GM18507 (cell line): ENCODE measurements around the gene SMIM1.
"Not testable (repeated sequence)": the region's sequence is repeated elsewhere in the genome, so short reads cannot be mapped to it uniquely, and the experiment has no call there.

Source experiments
- DNase-seq: peaks from one replicate; pipeline ENCODE4 v3.0.0; 2011; ENCODE audit warnings: low read depth; ENCODE audit not compliant: insufficient read length; ENCODE audit errors: extremely low spot score
- FAIRE-seq: peaks from 2 replicates; lab custom pipeline; 2011; peaks lifted over from hg19 to GRCh38; lab: Jason Lieb, UNC

SMIM1 gene

DNA sequence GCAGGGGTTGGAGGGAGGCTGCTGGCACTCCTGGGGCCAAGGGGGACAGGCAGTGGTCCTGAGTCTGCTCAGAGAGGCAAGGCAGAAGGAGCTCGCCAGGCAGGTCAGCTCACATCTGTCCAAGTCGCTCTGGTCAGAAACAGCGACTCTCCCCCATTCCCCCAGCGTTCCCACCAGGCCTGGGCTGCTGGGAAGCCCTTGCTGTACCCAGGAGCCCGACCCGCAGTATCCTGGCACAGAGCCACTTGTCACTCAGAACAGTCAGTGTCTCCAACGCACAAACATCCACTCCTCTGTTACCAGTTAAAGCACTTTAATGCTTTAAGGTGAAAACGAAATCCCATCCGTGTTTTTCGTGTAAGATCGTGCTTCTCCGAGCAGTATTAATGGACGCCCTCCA is 36.9 kb upstream of the SMIM1 start:
- no peak for FAIRE-seq

GRCh38 chr1:3736131-3736561 is 36.4 kb upstream of the SMIM1 start:
- FAIRE-seq = no peak
- DNase-seq = no peak

More for the DNA sequence above, 36.9 kb upstream of the SMIM1 start:
- DNase-seq = no peak

DNA sequence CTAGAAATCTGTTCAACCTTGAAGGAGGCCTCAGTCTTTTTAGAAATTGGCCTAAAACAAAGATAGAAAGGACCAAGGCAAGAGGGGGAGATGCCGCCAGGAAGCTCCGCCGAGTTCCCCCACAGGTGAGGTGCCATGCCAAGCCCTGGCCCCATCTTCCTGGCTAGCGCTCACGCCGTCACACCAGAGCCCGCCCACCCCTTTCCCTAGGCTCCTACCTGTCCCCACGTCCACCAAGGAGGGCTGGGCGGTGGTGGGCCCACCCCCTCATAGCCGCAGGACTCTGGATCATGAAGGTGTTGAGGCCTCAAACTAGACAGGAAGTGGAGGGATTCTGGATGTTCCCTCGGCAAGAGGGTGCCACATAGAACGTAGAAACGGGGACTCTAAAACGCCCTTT is 35.8 kb upstream of the SMIM1 start:
- no peak for DNase-seq
- no peak for FAIRE-seq

- DNase-seq = no peak
- FAIRE-seq = no peak
These were observed 33.6 kb upstream of the SMIM1 start for GRCh38 chr1:3738943-3739342.

DNA sequence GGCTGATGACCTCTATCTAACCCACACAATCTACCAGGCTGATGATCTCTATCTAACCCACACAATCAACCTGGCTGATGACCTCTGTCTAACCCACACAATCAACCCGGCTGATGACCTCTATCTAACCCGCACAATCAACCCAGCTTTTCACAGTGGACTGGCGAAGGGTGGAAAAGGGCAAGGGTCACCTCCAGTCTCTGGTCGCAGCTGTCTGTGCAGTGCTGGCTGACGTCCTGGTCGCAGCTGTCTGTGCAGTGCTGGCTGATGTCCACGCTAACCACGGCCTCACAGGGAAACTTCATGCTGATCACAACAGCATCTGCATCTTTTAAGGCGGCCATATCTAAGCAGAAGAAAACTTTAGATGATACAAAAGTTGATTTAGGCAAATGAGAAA is 32.5 kb upstream of the SMIM1 start:
- no peak for DNase-seq
- no peak for FAIRE-seq

DNA sequence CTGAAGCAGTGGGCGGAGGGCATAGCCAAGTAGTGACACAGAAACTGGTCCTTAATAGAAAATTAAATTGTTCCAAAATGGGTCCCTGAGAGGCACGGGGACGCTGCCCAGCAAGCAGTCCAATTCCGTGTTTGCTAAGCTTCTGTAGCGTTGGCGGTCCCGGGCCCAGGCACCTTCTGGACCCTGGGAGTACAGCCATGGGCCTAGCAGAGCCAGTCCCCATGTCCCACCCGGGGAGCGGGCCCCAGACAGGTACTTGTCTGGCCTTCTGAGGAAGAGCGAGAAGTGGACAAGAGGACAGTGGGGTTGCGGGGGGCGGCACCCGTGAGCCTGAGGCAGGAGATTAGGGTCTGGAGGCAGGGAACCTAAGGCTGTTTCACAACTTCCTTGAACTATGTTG is 31.8 kb upstream of the SMIM1 start:
- FAIRE-seq = no peak
- DNase-seq = no peak

DNA sequence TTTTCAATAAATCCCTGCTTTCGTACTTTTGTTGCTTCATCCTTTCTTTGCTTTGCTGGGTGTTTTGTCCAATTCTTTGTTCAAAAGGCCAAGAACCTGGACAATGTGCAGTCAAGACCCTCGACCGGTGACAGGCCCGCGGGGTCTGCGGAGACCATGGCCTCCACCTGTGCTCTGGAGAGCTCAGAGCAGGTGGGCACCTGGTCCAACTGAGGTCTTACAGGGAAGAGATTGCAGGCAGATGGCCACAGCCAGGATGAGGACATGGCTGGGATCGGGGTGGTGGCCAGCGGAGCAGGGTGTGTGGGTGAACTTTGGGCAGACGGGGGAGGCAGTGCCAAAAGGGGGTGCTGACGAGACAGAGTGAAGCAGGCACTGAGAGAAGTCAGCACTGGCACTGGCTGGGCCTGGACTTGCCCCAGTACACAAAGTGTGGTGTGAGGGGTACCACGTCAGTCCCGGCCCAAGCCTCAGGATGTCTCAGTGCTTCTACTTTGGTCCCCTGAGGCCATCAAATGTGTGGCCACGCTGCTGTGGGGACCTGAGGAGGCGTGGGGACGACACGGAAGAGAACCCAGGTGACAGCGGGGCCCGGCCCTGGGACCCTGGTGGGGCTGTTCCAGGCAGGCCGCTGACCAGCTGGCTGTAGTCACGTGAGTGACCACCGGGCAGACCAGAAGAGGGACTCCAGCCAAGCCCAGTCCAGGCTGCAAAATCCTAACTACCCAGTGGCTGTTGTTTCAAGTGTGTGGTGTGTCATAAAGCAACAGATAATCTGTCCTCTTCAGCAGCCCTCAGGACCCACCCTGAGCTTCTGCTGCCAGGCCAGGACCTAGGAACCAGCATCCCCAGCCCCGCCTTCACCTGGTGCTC is 30.7 kb upstream of the SMIM1 start:
- FAIRE-seq (no peak), DNase-seq (no peak)

- FAIRE-seq (no peak), DNase-seq (no peak)
These were observed 29.9 kb upstream of the SMIM1 start for GRCh38 chr1:3742439-3743298.

GRCh38 chr1:3743421-3743820 is 29.1 kb upstream of the SMIM1 start:
- no peak for DNase-seq
- FAIRE-seq = no peak

GRCh38 chr1:3743826-3744225 is 28.7 kb upstream of the SMIM1 start:
- DNase-seq = no peak
- no peak for FAIRE-seq

- no peak for FAIRE-seq
These were observed 27.9 kb upstream of the SMIM1 start for GRCh38 chr1:3744646-3745045.

DNA sequence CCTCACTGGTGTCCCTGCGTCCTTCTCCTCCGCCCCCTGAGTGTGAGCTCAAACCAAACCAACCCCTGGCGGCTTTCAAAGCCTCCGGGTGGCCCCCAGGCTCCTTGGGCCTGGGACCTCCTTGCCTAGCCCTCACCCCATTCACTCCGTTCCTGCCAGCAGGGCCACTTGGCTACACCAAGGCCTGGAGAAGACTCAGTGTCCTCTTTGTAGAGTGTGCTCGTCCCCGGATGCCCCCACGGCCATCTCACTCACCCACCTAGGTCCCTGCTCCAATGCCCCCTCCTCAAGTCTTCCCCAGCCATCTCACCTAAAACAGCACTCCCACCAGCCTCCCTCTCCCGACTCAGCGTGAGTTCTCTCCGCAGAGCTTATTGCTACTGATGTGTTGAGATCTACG is 27.5 kb upstream of the SMIM1 start:
- DNase-seq (no peak), FAIRE-seq (no peak)

More at GRCh38 chr1:3744646-3745045, 27.9 kb upstream of the SMIM1 start:
- no peak for DNase-seq

DNA sequence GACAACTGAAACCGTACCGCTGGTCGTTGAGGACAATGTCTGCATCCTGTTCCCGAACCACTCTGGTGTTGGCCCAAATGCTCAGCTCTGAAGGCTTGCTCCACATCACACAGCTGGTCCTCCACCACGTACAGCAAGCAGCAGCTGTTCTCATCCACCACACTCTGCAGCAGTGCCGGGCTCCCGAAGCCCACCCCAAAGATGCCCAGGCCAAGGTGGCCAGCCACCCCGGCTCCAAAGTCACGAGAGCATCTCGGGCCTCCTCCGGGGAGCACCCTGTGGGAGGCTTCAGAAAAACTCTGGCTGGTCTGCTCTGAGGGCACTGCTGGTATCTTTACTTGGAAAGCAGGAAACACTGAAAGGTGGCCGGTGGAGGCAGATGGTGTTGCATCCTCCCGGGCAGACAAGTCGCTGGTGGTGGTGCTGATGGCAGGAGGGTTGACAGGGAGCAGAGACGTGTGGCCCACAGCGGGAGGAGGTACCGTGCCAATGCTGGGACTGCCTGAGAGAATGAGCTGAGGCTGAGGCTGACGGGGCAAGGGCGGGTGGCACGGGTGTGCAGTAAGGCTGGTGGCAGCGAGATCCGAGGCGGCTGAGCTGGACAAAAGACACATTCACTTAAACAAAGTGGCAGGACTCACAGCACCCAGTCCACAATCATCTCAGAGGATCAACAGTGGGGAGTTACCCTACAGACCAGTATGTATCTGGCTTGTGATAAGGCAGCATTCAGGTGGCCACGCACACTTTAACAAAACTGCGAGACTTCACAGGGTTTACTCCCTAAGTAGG is 26.8 kb upstream of the SMIM1 start:
- no peak for FAIRE-seq
- DNase-seq = no peak

DNA sequence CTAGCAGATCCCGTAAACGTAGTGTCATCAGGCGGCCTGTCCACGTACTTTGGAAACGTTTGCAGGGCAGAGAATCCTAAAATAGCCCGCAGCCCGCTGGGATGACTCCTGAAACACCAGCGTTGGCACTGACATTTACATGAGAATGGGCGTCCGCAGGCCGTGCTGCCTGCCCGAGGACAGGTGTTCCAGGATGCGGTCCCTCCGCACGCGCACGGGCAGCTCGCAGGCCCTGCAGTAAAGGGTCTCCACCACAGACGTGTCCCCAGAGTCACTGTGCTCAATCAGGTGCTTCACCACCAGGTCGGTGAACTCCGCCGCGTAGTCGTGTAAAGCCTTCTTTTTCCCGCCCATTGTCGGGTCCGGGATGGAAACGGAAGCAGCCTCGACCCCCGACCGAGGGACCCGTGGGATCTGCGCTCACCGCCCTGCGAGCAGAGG is 26.1 kb upstream of the SMIM1 start:
- FAIRE-seq (no peak), DNase-seq (no peak)

GRCh38 chr1:3746830-3747521 is 25.6 kb upstream of the SMIM1 start:
- peak; percentile 89 for DNase-seq
- peak; percentile 82 for FAIRE-seq

DNA sequence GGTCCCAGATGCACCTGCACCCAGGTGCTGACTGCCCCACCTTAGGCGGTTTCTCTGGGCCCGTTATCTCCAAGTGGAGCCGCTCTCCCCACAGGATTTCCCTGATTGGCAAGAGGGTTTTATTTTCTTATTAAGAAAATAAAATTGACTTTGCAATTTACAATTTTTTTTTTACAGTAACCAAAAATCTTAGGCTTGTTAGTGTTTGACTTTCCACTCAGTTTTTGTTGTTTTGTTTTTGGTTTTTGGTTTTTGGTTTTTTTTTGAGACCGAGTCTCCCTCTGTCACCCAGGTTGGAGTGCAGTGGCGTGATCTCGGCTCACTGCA is 25.1 kb upstream of the SMIM1 start:
- FAIRE-seq (no peak), DNase-seq (no peak)

- FAIRE-seq (no peak), DNase-seq (no peak)
These were observed 24.6 kb upstream of the SMIM1 start for GRCh38 chr1:3747903-3748302.

GRCh38 chr1:3748316-3748900 is 24.1 kb upstream of the SMIM1 start:
- FAIRE-seq = not testable (repeated sequence)

DNA sequence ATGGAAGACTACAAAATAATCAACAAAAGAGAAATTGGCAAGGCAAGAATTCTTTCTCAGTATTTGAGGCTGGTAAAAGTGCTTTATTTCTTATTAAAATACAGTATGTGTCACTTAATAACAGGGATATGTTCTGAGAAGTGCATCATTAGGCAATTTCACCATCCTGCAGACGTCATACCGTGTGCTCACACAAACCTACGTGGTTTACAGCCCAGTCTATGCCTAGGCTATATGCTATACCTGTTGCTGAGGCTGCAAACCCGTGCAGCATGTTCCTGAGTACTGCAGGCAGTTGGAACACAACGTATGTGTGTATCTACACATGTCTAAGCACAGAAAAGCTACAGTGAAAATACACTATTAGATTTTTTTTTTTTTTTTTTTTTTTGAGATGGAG is 23.0 kb upstream of the SMIM1 start:
- no peak for DNase-seq
- FAIRE-seq = no peak

More at GRCh38 chr1:3748316-3748900, 24.1 kb upstream of the SMIM1 start:
- not testable (repeated sequence) for DNase-seq
